GM18873 (cell line): ENCODE data around the gene FILIP1L.

Source experiments
- ATAC-seq: cut with Tn5 transposase; IDR thresholded peaks from one replicate; pipeline ENCODE4 v1.9.1; 2021; ENCODE audit warnings: mild to moderate bottlenecking, moderate library complexity, moderate number of reproducible peaks; ENCODE audit not compliant: unreplicated experiment, low FRiP score

Gene FILIP1L

GRCh38 chr3:99984668-99985067 is 129.6 kb downstream of the FILIP1L start:
- no peak for ATAC-seq

DNA sequence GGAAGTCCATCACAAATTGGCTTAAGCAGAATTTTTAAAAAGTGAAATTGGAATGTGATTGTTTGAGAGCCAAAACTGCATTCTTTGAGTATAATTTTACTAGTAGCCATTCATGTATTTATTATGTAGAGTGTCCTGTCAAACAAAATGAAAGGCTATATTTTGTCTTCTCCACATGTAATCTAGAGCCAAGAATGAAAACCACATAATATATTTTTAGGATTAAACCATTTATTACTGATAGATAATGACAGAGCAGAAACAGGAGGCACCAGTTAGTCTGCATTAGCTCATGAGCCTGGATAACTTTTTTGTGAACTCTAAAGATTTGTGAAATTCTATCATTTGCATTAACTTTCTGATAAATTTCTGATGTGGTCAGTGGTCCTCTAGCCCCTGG is 130.2 kb downstream of the FILIP1L start:
- ATAC-seq: no peak

DNA sequence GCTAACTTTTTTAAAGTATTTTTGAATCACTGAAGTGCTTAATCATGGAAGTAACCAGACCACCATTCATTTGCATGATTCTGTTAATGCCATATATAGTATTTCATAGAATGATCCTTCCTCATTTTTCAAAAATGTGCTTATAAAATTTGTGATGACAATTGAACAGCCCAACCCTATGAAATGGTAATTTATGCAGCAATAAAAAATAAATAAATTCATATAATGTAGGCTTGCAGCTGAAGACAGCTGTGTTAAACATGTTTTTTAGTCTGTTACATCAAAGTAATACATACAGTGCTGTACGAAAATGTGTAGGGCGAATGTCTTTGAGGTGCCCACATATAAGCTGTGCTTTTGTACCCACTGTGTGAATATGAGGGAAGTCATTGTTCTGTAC is 131.7 kb downstream of the FILIP1L start:
- ATAC-seq: no peak

DNA sequence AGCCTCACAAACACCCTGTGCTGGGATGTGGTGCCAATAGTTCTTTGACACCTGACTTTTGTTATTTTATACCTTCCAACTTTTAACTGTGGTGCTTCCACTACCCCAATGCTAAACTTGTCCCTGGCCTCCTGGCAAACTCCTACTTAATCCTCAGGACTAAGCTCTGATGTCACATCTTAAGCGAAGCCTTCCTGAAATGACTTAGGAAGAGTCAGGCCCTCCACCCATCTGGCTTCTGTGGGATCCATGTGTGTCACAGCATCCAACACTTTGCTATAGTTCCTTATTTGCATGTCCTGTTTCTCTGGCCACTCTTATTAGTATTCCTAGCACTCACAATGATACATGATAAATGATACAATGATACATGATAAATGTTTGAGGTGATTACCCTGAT is 133.2 kb downstream of the FILIP1L start:
- no peak for ATAC-seq

DNA sequence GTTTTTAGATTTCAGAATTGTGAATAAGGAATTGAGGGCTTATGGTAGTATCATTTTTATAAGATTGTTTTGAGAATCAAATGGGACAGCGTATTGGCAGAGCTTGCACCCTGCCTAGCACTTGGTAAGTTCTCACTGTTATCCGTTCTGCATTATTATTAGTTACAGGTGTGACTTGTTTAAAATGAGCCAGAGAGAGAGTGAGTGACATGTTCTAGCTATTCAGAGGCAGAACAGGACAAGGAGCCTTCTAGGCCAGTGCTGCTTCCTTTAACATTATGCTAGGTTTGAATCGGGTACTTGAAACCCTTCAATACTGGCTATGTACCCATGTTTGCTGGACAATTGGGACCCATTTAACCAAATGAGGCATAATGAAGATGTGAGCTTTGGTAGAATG is 133.7 kb downstream of the FILIP1L start:
- ATAC-seq: no peak

- ATAC-seq: no peak
Measured at GRCh38 chr3:99978221-99978620, 136.1 kb downstream of the FILIP1L start.

GRCh38 chr3:99976584-99976983 is 137.7 kb downstream of the FILIP1L start:
- no peak for ATAC-seq

DNA sequence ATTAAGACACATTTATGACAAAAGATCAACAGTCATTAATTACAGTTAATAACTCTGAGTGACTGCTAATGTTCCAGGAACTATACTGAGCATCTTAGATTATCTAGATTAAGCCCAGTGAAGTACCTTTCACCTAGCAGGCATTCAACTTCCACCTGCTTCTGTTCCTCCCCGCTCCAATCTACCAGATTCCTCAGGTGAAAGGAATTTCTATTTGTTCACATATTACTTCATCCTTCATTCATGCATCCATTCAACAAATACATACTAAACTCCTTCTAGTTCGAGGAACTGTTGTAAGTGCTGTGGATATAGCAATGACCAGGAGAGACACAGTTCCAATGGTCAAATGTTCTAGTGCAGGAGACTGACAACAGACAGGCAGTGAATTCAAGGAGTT is 139.3 kb downstream of the FILIP1L start:
- ATAC-seq: no peak

- ATAC-seq: no peak
Measured at GRCh38 chr3:99972380-99973104, 141.8 kb downstream of the FILIP1L start.

GRCh38 chr3:99971761-99972160 is 142.5 kb downstream of the FILIP1L start:
- no peak for ATAC-seq

DNA sequence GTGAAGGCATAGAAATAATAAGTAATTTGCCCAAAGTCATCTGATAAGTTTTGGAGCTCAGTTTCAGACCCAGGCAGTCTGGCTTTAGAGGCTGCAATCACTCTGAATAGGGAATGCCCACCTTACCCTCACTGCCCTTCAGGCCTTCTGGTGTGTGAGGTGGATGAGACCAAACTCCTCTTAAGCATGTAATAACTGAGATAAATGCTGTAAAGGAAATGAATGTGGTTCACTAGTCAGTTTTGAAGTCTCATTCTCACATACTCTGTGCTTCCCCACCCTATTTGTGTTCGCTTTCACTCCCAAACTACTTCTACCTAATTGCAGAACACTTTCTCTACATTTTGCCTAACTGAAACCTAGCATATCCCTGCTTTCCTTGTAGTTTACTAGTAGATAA is 144.1 kb downstream of the FILIP1L start:
- peak; percentile 94 for ATAC-seq

GRCh38 chr3:99969136-99969535 is 145.2 kb downstream of the FILIP1L start:
- no peak for ATAC-seq

DNA sequence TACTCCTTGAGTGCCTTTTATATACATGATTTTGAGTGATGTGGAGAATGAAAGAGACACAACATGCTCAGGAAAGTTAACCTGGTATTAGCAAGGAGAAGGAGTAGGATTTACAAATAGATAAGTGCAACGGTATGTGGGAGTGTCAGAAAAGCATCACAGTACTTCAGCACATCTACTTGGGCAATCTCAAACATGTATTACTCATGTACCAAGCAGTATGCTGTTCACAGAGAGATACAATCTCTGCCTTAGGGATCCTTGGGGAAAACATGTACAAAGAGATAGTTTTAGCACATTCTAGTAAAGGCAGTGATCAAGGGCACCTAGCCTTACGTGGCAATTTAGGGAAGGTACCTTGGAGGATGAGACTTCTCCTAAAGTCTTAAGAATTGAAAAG is 146.5 kb downstream of the FILIP1L start:
- ATAC-seq: no peak

DNA sequence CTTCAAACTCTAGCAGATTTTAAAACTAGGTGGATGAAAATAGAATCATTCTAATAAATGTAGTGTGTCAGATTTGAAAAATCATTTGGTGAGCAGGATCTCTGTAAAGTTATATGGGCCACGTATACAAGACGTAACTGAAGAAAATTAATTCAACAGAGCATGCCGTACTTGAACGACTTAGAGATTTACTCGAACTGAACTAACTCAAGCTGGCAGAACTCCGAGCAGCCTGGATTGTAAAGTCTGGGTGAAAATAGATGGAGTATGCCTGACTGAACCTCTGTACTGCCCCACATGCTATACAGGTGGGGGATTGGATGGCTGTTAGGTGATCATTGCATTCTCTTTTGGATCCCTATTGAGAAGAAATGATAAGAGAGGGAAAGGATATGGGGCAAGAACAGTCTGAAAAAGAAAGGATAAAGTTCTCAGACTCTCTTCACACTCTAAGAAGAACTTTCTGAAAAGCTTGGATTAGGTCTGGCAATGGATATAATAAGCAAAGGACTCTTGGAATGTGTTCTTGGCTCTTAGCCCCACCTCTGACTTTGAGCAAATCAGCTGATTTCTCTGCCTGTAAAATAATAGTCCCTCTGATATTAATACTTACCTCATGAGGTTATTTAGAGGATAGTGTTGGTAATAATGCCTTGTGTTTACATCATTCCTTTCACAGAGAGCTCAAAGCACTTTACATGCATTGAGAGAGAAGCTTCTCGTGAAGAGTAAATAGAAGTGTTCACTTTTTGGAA is 147.5 kb downstream of the FILIP1L start:
- ATAC-seq: no peak

GRCh38 chr3:99965681-99966408 is 148.5 kb downstream of the FILIP1L start:
- ATAC-seq: no peak

DNA sequence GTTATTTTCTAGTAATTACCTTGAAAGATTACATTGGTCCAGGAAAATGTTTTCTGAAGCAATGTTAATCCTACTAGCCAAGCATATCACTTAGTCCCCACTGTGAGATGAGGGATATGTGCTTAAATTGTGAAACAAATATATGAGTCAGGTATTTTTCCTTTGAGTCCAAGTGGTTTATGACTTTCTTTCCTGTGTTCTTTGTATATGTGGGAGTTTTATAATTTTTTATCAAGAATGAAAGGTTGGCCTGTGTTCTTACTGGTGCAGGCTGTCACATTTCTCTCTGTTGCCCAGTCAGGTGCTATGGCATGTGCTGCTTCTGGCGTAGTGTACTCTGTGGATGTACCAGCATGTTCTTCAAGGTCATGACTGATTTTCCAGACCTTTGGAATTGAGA is 149.2 kb downstream of the FILIP1L start:
- no peak for ATAC-seq

DNA sequence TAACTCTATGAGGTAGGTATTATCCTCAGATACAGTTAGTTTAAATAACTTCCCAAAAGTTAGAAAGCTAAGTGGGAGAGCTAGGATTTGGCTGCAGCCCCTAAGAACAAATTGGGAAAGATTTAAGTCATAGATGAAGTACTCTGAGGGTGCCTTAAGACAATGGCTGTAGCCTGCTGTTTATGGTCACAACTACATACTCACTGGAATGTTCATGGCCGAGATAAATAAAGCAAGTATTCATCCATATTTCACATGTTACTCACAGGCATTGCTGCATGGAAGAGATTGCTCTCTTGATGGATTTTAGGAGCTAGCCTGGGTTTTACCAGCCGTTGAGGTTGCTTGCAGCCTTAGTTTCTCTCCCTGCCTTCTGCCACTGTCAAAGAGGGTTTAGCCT is 151.6 kb downstream of the FILIP1L start:
- no peak for ATAC-seq

- ATAC-seq: no peak
Measured at GRCh38 chr3:99961756-99962515, 152.4 kb downstream of the FILIP1L start.

DNA sequence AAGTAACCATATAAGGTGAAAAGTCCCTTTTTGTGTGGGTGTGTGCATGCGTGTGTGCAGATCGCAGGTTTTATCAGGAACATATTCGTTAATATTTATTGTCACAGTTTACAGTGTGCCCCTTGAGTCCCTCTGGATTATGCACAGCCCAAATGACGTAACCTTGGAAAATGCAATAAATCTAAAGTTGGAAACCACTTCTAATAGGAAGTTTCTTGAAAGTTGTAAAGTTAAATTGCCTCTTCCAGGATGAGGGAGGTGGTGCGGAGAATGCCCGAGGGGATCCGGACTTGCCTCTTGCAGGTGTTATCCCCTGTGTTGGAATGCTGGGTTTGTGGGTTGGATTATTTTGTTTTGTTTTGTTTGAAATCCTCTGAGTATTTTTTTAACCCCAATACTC is 153.4 kb downstream of the FILIP1L start:
- ATAC-seq: no peak

DNA sequence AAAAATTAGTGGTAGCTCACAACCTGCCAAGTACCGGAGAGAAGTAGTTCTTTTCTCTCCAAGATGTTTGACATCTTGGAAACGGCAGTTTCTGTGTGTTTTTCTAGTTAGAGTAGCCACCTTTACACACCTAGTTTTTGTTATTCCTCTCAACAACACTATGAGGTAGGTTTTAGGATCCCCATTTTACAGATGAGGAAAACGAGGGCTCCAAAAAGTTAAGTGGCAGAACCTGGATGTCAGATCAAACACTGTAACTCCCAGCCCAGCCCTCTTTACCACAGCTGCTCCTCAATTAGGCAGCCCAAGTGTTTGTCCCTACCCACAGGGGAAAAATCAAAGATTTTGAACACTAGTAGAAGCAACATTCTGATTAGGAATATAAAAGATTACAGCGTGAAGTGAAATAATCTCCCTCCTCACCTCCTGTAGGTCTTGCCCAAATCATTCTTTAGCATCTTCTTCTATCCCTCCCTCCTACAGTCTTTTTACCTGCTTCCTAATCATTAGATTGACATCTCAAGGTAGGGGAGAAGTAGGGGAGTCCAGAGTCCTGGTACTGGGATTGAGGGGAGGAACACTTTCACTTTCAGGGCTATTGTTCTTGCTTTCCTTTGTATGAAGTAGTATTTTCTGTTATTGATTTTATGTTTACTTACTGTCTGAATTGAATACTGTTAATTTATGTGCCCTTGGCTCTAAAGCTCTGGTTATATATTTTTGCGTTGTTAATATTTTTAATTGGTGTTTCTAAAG is 154.0 kb downstream of the FILIP1L start:
- no peak for ATAC-seq
